K562 (cell line): ENCODE measurements around the gene RABGAP1. TPM values are rescaled to one million over a fixed set of nuclear protein-coding genes. Genes with fewer than 3 reads are reported as not detected.

Experiments used
- AFF4 ChIP-seq: sonication (generic); formaldehyde crosslinking; IDR thresholded peaks from 2 replicates; pipeline ENCODE4 v1.8.0; 2023; ENCODE audit warnings: mild to moderate bottlenecking, missing genetic modification reagents
- CBX2 ChIP-seq: fragments of 200-600 bp; sonication (generic); IDR thresholded peaks from one replicate; pipeline ENCODE4 v1.6.1; 2012; ENCODE audit warnings: mild to moderate bottlenecking, low read length, inconsistent platforms; ENCODE audit not compliant: insufficient read depth, poor library complexity, severe bottlenecking
- ETS1 ChIP-seq: conservative IDR thresholded peaks from 2 replicates; pipeline ENCODE4 v1.6.1; 2011; ENCODE audit warnings: low read depth, mild to moderate bottlenecking, low read length; ENCODE audit not compliant: control insufficient read depth
- GATAD2B ChIP-seq: fragments of 450-650 bp; IDR thresholded peaks from 2 replicates; pipeline ENCODE4 v1.6.1; 2017; ENCODE audit warnings: mild to moderate bottlenecking, borderline replicate concordance
- JUNB ChIP-seq: fragments of 450-650 bp; formaldehyde crosslinking; conservative IDR thresholded peaks from 2 replicates; pipeline ENCODE4 v1.4.0; 2020; ENCODE audit warnings: mild to moderate bottlenecking
- KDM2B ChIP-seq: fragments of 250-450 bp; sonication (Bioruptor Pico); IDR thresholded peaks from 2 replicates; pipeline ENCODE4 v1.8.0; 2021; ENCODE audit warnings: mild to moderate bottlenecking, moderate library complexity
- NFRKB ChIP-seq: fragments of 450-650 bp; IDR thresholded peaks from 2 replicates; pipeline ENCODE4 v1.6.1; 2016; ENCODE audit warnings: low read depth
- RBM15 ChIP-seq: fragments of 200-400 bp; formaldehyde crosslinking; IDR thresholded peaks from 2 replicates; pipeline ENCODE4 v1.6.1; 2018; ENCODE audit warnings: mild to moderate bottlenecking, low read length, moderate library complexity; ENCODE audit not compliant: insufficient read depth
- SMARCE1 ChIP-seq: fragments of 450-650 bp; IDR thresholded peaks from 2 replicates; pipeline ENCODE4 v1.7.1; 2016; ENCODE audit warnings: mild to moderate bottlenecking
- ZBTB8A ChIP-seq: fragments of 450-650 bp; IDR thresholded peaks from 2 replicates; pipeline ENCODE4 v1.6.1; 2018; ENCODE audit warnings: mild to moderate bottlenecking, moderate library complexity; ENCODE audit not compliant: partially characterized antibody
- polyA plus RNA-seq, 8 experiments: library from polyadenylated mRNA; depleted of rRNA in 4 of 8; stranded (reverse) in 5 of 8; unstranded in 3 of 8; fragments of >200 nt; fragmentation: Nextera tagmentation in 2 of 8; fragmentation: Illumina TruSeq in 1 of 8; extraction: Ambion mirVana in 2 of 8; extraction: Trizol in 1 of 8; gene quantifications; 2 replicates each; pipeline versions ENCODE4 v1.2.1 to v1.2.3, GENCODE V29; 2011 to 2014; ENCODE audit warnings: inconsistent platforms in 1 of 8, missing spikeins in 1 of 8
- total RNA-seq, 7 experiments: library from RNA; depleted of rRNA in 6 of 7; stranded (reverse); fragments of >200 nt in 6 of 7; fragmentation: Illumina TruSeq in 2 of 7; extraction: Trizol in 2 of 7; gene quantifications; 2 replicates each; pipeline versions ENCODE4 v1.2.1 to v1.2.3, GENCODE V29; 2011 to 2021; ENCODE audit warnings: low replicate concordance in 1 of 7
- TF ChIP-seq, protein P1 (sequence below): fragments of 450-650 bp; IDR thresholded peaks from 2 replicates; pipeline ENCODE4 v1.6.1; 2018; ENCODE audit not compliant: partially characterized antibody

Gene RABGAP1
- total and polyA plus RNA-seq, 9 of the 15 experiments (the other 6 are each of a cell fraction or from before 2014, with no cell fraction given), result 1.5 to 22.7 (median 13.1) TPM

- TF ChIP-seq AFF4 (CRISPR knock-in tag), result peak; percentile 22
- TF ChIP-seq CBX2, result no peak
- TF ChIP-seq GATAD2B, result no peak
- no peak for TF ChIP-seq RBM15
- TF ChIP-seq, protein P1, sequence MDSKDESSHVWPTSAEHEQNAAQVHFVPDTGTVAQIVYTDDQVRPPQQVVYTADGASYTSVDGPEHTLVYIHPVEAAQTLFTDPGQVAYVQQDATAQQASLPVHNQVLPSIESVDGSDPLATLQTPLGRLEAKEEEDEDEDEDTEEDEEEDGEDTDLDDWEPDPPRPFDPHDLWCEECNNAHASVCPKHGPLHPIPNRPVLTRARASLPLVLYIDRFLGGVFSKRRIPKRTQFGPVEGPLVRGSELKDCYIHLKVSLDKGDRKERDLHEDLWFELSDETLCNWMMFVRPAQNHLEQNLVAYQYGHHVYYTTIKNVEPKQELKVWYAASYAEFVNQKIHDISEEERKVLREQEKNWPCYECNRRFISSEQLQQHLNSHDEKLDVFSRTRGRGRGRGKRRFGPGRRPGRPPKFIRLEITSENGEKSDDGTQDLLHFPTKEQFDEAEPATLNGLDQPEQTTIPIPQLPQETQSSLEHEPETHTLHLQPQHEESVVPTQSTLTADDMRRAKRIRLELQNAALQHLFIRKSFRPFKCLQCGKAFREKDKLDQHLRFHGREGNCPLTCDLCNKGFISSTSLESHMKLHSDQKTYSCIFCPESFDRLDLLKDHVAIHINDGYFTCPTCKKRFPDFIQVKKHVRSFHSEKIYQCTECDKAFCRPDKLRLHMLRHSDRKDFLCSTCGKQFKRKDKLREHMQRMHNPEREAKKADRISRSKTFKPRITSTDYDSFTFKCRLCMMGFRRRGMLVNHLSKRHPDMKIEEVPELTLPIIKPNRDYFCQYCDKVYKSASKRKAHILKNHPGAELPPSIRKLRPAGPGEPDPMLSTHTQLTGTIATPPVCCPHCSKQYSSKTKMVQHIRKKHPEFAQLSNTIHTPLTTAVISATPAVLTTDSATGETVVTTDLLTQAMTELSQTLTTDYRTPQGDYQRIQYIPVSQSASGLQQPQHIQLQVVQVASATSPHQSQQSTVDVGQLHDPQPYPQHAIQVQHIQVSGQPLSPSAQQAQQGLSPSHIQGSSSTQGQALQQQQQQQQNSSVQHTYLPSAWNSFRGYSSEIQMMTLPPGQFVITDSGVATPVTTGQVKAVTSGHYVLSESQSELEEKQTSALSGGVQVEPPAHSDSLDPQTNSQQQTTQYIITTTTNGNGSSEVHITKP, result peak; percentile 45
- TF ChIP-seq ETS1, result no peak
- no peak for TF ChIP-seq JUNB (CRISPR knock-in tag)
- 0 out of 2 replicates have a peak, but pooled peaks have one; percentile 29 for TF ChIP-seq NFRKB
- TF ChIP-seq KDM2B (CRISPR knock-in tag), result no peak
- TF ChIP-seq SMARCE1, result 0 out of 2 replicates have a peak, but pooled peaks have one; percentile 15
- TF ChIP-seq ZBTB8A, result no peak
Observed at GRCh38 chr9:122904466-122904822, 36.4 kb upstream of the RABGAP1 start (continued).
